ENCODE results near the gene TNF. TPM values are rescaled to one million over a fixed set of nuclear protein-coding genes. Genes with fewer than 3 reads are reported as not detected.

Gene TNF
- total and polyA plus RNA-seq, 2 donors (not counting 1 experiment from before 2014, with no cell fraction given), result not detected

GRCh38 chr6:31574106-31575061 lies 981 bp upstream of the TNF start:
- no peaks in the 10 kb centered on the region for H3K36me3 ChIP-seq (ENCODE audit: control insufficient read depth, insufficient read depth, low read length)
- no peak overlapping the region for H3K4me3 ChIP-seq (replicated peaks in 1 of 4; ENCODE audit: control extremely low read depth in 1 of 4, insufficient read depth in 1 of 4, low read depth in 3 of 4, low read length in 4 of 4)
- no peaks in the 10 kb centered on the region for H3K9me3 ChIP-seq (ENCODE audit: control insufficient read depth, insufficient read depth, low read depth, low read length)
- no peak overlapping the region for H3K9ac ChIP-seq (ENCODE audit: insufficient read depth, low read length)
- no peaks in the 10 kb centered on the region for H3K79me2 ChIP-seq (ENCODE audit: control insufficient read depth, insufficient read depth, low read length)
- no peak overlapping the region for H3K4me2 ChIP-seq (ENCODE audit: extremely low read depth, insufficient read depth, low read length)
- H4K20me1 ChIP-seq (ENCODE audit: control insufficient read depth, extremely low read depth, insufficient read depth, low read length), result no peaks in the 10 kb centered on the region
- TF ChIP-seq EZH2 (IDR thresholded peaks at IDR 0.05; ENCODE audit: low read length, missing control alignments) (no peak), CTCF (conservative IDR thresholded peaks at IDR 0.05 in 1 of 2, IDR thresholded peaks at IDR 0.05 in 1 of 2; ENCODE audit: low read depth in 1 of 2, low read length in 2 of 2) (no peak)
- no peak overlapping the region for H3K27ac ChIP-seq (ENCODE audit: insufficient read depth, low read length)
- DNase-seq (ENCODE audit: low read depth in 2 of 2), result no peak
- no peaks in the 10 kb centered on the region for H3K4me1 ChIP-seq (ENCODE audit: control insufficient read depth, extremely low read depth, insufficient read depth, low read length)
- no peak overlapping the region for H2AFZ ChIP-seq (ENCODE audit: low read length)
- H3K27me3 ChIP-seq (ENCODE audit: control insufficient read depth, insufficient read depth, low read length), result peaks cover 28% of the 10 kb centered on the region

GRCh38 chr6:31575952-31576685 lies 754 bp downstream of the TNF start:
- no peaks in the 10 kb centered on the region for H3K4me1 ChIP-seq (ENCODE audit: control insufficient read depth, extremely low read depth, insufficient read depth, low read length)
- H2AFZ ChIP-seq (ENCODE audit: low read length), result no peak overlapping the region
- H3K36me3 ChIP-seq (ENCODE audit: control insufficient read depth, insufficient read depth, low read length), result no peaks in the 10 kb centered on the region
- H3K27ac ChIP-seq (ENCODE audit: insufficient read depth, low read length), result no peak overlapping the region
- no peak overlapping the region for H3K4me3 ChIP-seq (replicated peaks in 1 of 4; ENCODE audit: control extremely low read depth in 1 of 4, insufficient read depth in 1 of 4, low read depth in 3 of 4, low read length in 4 of 4)
- no peak overlapping the region for H3K9ac ChIP-seq (ENCODE audit: insufficient read depth, low read length)
- H3K4me2 ChIP-seq (ENCODE audit: extremely low read depth, insufficient read depth, low read length), result no peak overlapping the region
- no peaks in the 10 kb centered on the region for H4K20me1 ChIP-seq (ENCODE audit: control insufficient read depth, extremely low read depth, insufficient read depth, low read length)
- TF ChIP-seq CTCF (conservative IDR thresholded peaks at IDR 0.05 in 1 of 2, IDR thresholded peaks at IDR 0.05 in 1 of 2; ENCODE audit: low read depth in 1 of 2, low read length in 2 of 2) (no peak), EZH2 (IDR thresholded peaks at IDR 0.05; ENCODE audit: low read length, missing control alignments) (no peak)
- peaks cover 28% of the 10 kb centered on the region for H3K27me3 ChIP-seq (ENCODE audit: control insufficient read depth, insufficient read depth, low read length)
- DNase-seq (ENCODE audit: low read depth in 2 of 2), result no peak
- no peaks in the 10 kb centered on the region for H3K79me2 ChIP-seq (ENCODE audit: control insufficient read depth, insufficient read depth, low read length)
- no peaks in the 10 kb centered on the region for H3K9me3 ChIP-seq (ENCODE audit: control insufficient read depth, insufficient read depth, low read depth, low read length)

- Histone ChIP-seq H3K9me3 (ENCODE audit: control insufficient read depth, insufficient read depth, low read depth, low read length) (no peaks in the 10 kb centered on the region), H3K36me3 (ENCODE audit: control insufficient read depth, insufficient read depth, low read length) (no peaks in the 10 kb centered on the region), H4K20me1 (ENCODE audit: control insufficient read depth, extremely low read depth, insufficient read depth, low read length) (no peaks in the 10 kb centered on the region), H3K27ac (ENCODE audit: insufficient read depth, low read length) (no peak overlapping the region), H3K27me3 (ENCODE audit: control insufficient read depth, insufficient read depth, low read length) (peaks cover 28% of the 10 kb centered on the region), H2AFZ (ENCODE audit: low read length) (no peak overlapping the region), H3K4me3 (replicated peaks in 1 of 4; ENCODE audit: control extremely low read depth in 1 of 4, insufficient read depth in 1 of 4, low read depth in 3 of 4, low read length in 4 of 4) (no peak overlapping the region), H3K4me1 (ENCODE audit: control insufficient read depth, extremely low read depth, insufficient read depth, low read length) (no peaks in the 10 kb centered on the region), H3K9ac (ENCODE audit: insufficient read depth, low read length) (no peak overlapping the region), H3K79me2 (ENCODE audit: control insufficient read depth, insufficient read depth, low read length) (no peaks in the 10 kb centered on the region), H3K4me2 (ENCODE audit: extremely low read depth, insufficient read depth, low read length) (no peak overlapping the region)
- TF ChIP-seq EZH2 (IDR thresholded peaks at IDR 0.05; ENCODE audit: low read length, missing control alignments), result peak; percentile 32
- TF ChIP-seq CTCF (conservative IDR thresholded peaks at IDR 0.05 in 1 of 2, IDR thresholded peaks at IDR 0.05 in 1 of 2; ENCODE audit: low read depth in 1 of 2, low read length in 2 of 2), result no peak
- DNase-seq (ENCODE audit: low read depth in 2 of 2), result no peak
Measured at GRCh38 chr6:31576897-31577578, 1.7 kb downstream of the TNF start.

Measured in fibroblast of lung (primary cell).